GM12873 (cell line): ENCODE data around the gene GLYR1.

Source experiments
- CTCF ChIP-seq: IDR thresholded peaks from 2 replicates; pipeline ENCODE4 v1.5.1; 2012; ENCODE audit warnings: low read depth, mild to moderate bottlenecking, moderate library complexity, low read length, control low read depth; ENCODE audit not compliant: insufficient read depth; ENCODE audit errors: missing control alignments

The GLYR1 gene

GRCh38 chr16:4828567-4829321 is 18.3 kb downstream of the GLYR1 start:
- no peak for TF ChIP-seq CTCF

DNA sequence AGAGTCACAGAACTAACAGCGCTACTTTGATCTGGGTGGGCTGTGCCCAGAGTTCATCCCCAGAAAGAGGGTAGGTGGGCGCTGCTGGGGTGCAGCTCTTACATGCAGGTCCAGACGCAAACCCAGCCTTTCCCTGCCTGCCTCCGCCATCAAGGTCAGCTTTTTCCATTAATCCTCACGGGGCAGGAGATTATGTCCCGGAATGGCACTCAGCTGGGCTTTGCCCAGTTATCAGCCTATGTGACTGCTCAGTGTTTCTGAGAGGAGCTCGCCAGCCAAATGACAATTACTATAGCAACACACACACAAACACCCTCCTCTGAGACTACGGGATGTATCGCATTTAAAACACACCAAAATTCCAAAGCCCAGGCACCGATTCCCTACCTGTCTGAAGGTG is 20.1 kb downstream of the GLYR1 start:
- no peak for TF ChIP-seq CTCF

DNA sequence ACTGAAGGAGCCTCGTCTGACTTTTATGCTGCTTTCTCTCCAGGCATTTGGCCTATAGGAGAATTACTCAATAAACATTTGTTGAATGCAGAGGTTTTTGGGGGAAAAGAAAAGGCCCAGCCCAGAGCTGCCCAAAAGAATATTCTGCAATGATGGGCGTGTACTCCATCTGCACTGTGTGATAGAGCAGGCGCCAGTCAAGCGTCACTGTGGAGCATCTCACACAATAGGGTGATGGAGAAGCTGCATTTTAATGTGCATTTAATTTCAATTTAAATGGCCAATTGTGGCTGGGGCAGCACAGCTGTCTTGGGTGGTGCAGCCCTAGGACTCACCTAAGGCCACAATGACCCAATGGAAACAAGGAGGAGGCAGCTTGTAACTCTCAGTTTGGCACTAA is 20.6 kb downstream of the GLYR1 start:
- TF ChIP-seq CTCF = no peak

GRCh38 chr16:4825196-4825595 is 21.9 kb downstream of the GLYR1 start:
- no peak for TF ChIP-seq CTCF

DNA sequence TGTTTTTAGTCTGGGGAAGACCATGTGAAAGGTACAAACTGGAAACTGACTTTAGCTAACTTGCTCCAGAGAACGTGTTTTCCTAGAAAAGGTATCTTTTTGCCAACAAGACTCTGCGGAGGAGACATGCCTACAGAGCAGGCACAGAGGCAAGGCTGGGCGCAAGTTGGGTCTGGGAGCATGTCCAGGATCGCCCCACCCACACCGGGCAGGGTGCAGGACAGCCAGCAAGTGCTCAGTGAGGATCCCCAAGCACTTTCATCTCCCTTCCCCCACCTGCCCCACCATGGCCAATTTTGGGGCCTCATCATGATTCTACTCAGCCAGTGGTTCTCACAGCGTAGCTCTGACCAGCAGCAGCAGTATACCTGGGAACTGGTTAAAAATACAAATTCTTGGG is 26.4 kb downstream of the GLYR1 start:
- TF ChIP-seq CTCF = no peak

GRCh38 chr16:4814542-4815173 is 32.4 kb downstream of the GLYR1 start:
- TF ChIP-seq CTCF = no peak

DNA sequence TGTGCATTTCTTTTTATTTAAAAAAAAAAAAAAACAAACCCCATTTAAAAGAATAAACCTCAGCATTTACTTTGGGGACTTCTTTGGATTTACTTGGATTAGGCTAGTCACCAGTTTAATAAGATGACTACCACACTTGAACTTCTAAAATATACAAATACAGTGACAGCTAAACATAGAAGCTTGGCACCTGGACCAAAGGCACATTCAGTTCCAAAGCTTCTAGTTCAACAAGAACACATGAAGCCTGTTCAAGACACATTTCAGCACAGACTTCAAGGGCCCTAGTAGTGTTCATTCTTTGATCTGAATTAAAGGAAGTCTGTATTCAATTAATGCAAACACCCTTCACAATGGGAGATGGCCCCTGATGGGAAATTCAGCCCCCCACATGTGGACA is 33.0 kb downstream of the GLYR1 start:
- no peak for TF ChIP-seq CTCF
